Coronary artery (tissue), 2 donors: Measurements from ENCODE around the gene AMY1A.
"Not testable (repeated sequence)": the region's sequence is repeated elsewhere in the genome, so short reads cannot be mapped to it uniquely, and the experiment has no call there.

Experiments used
- DNase-seq: peaks from one replicate; pipeline ENCODE4 v3.0.0-alpha.2; 2017; ENCODE audit warnings: low spot score
- H3K27ac ChIP-seq, 2 donors: fragments of 200-600 bp; sonication (generic); one replicate each; pipeline ENCODE4 v1.5.1; 2016 to 2019
- H3K4me3 ChIP-seq: fragments of 200-600 bp; sonication (generic); 2 replicates; pipeline ENCODE4 v1.5.1; 2016; ENCODE audit warnings: mild to moderate bottlenecking, moderate library complexity
- CTCF ChIP-seq: fragments of 200-600 bp; sonication (generic); IDR thresholded peaks from one replicate; pipeline ENCODE4 v1.5.1; 2019; ENCODE audit warnings: antibody characterized with exemption

Gene AMY1A

GRCh38 chr1:103655460-103655859 is at the start of gene AMY1A:
Gene AMY1A, plus strand, starts transcription at chr1:103655760. Its CDS starts 571 bp downstream, at chr1:103656331.
- H3K4me3 ChIP-seq, H3K27ac ChIP-seq, DNase-seq: not testable (repeated sequence)

- H3K27ac ChIP-seq = no peak overlapping the region
- DNase-seq = no peak
- H3K4me3 ChIP-seq = no peak overlapping the region
- no peak for TF ChIP-seq CTCF
Measured at GRCh38 chr1:103616362-103616761, 39.2 kb upstream of the AMY1A start.

- not testable (repeated sequence) for H3K4me3 ChIP-seq, DNase-seq, H3K27ac ChIP-seq
Measured at GRCh38 chr1:103616994-103617477, 38.5 kb upstream of the AMY1A start, which contains the start of gene AMY2A. Gene AMY2A, plus strand, starts transcription at chr1:103617427. Its CDS starts 14 bp downstream, at chr1:103617441.

GRCh38 chr1:103627436-103627835 is 28.1 kb upstream of the AMY1A start:
- H3K27ac ChIP-seq, H3K4me3 ChIP-seq, DNase-seq: not testable (repeated sequence)

GRCh38 chr1:103641194-103641593 is 14.4 kb upstream of the AMY1A start:
- H3K27ac ChIP-seq, DNase-seq, H3K4me3 ChIP-seq: not testable (repeated sequence)

- DNase-seq = not testable (repeated sequence)
Measured at GRCh38 chr1:103643908-103644307, 11.7 kb upstream of the AMY1A start.

GRCh38 chr1:103650305-103650704 is 5.3 kb upstream of the AMY1A start:
- DNase-seq, H3K27ac ChIP-seq, H3K4me3 ChIP-seq: not testable (repeated sequence)

More at GRCh38 chr1:103643908-103644307, 11.7 kb upstream of the AMY1A start:
- H3K27ac ChIP-seq, H3K4me3 ChIP-seq: not testable (repeated sequence)

GRCh38 chr1:103650889-103651288 is 4.7 kb upstream of the AMY1A start:
- H3K27ac ChIP-seq, H3K4me3 ChIP-seq, DNase-seq: not testable (repeated sequence)

- not testable (repeated sequence) for H3K27ac ChIP-seq, DNase-seq, H3K4me3 ChIP-seq
Measured at GRCh38 chr1:103654133-103654532, 1.4 kb upstream of the AMY1A start.

- H3K27ac ChIP-seq, DNase-seq, H3K4me3 ChIP-seq: not testable (repeated sequence)
Measured at GRCh38 chr1:103676335-103676734, 20.8 kb downstream of the AMY1A start.

GRCh38 chr1:103696110-103696509 is 40.5 kb downstream of the AMY1A start, which contains the start of gene AMY1B:
Gene AMY1B, minus strand, starts transcription at chr1:103696210. Its CDS starts 571 bp downstream, at chr1:103695639.
- not testable (repeated sequence) for DNase-seq, H3K27ac ChIP-seq, H3K4me3 ChIP-seq

GRCh38 chr1:103697430-103697829 is 41.9 kb downstream of the AMY1A start:
- DNase-seq = not testable (repeated sequence)

GRCh38 chr1:103700669-103701068 is 45.1 kb downstream of the AMY1A start:
- DNase-seq, H3K27ac ChIP-seq, H3K4me3 ChIP-seq: not testable (repeated sequence)

More at GRCh38 chr1:103697430-103697829, 41.9 kb downstream of the AMY1A start:
- not testable (repeated sequence) for H3K4me3 ChIP-seq, H3K27ac ChIP-seq

- not testable (repeated sequence) for H3K4me3 ChIP-seq, H3K27ac ChIP-seq, DNase-seq
Measured at GRCh38 chr1:103701256-103701655, 45.7 kb downstream of the AMY1A start.

- not testable (repeated sequence) for H3K4me3 ChIP-seq, DNase-seq, H3K27ac ChIP-seq
Measured at GRCh38 chr1:103707670-103708069, 52.1 kb downstream of the AMY1A start.

- DNase-seq, H3K27ac ChIP-seq, H3K4me3 ChIP-seq: not testable (repeated sequence)
Measured at GRCh38 chr1:103710381-103710780, 54.8 kb downstream of the AMY1A start.
